Peyer's patch (tissue), 4 donors: ENCODE measurements around the gene CD209. TPM values are rescaled to one million over a fixed set of nuclear protein-coding genes. Genes with fewer than 3 reads are reported as not detected.
A peak's percentile ranks its signal among the peaks of the same experiment; 100 is the strongest.

Source experiments
- DNase-seq, 3 donors: peaks; one replicate each; pipeline ENCODE4 v3.0.0-alpha.2; 2017 to 2019
- H3K27ac ChIP-seq, 4 donors: fragments of 200-600 bp; sonication (generic); one replicate each; pipeline ENCODE4 v1.5.1; 2016 to 2019
- H3K27me3 ChIP-seq, 2 donors: fragments of 200-600 bp; sonication (generic); one replicate each; pipeline ENCODE4 v1.5.1; 2019
- H3K36me3 ChIP-seq, 3 donors: fragments of 200-600 bp; sonication (generic); one replicate each; pipeline ENCODE4 v1.5.1; 2016 to 2019
- H3K4me1 ChIP-seq, 4 donors: fragments of 200-600 bp; sonication (generic); one replicate each; pipeline ENCODE4 v1.5.1; 2016 to 2019
- H3K4me3 ChIP-seq, 4 donors: fragments of 200-600 bp; sonication (generic); 1 replicate in 3 of 4; 2 replicates in 1 of 4; pipeline ENCODE4 v1.5.1; 2016 to 2019; ENCODE audit warnings: mild to moderate bottlenecking in 1 of 4
- H3K9me3 ChIP-seq, 4 donors: fragments of 200-600 bp; sonication (generic); one replicate each; pipeline ENCODE4 v1.5.1; 2016 to 2019; ENCODE audit warnings: mild to moderate bottlenecking in 1 of 4
- CTCF ChIP-seq, 6 experiments: fragments of 450-650 bp in 4 of 6; fragments of 200-600 bp in 2 of 6; sonication (generic) in 1 of 6; IDR thresholded peaks; one replicate each; pipeline ENCODE4 v1.5.1; 2017 to 2019; ENCODE audit warnings: antibody characterized with exemption in 6 of 6, mild to moderate bottlenecking in 3 of 6, moderate library complexity in 1 of 6
- POLR2A ChIP-seq, 2 donors: fragments of 450-650 bp; IDR thresholded peaks; one replicate each; pipeline ENCODE4 v1.5.1; 2017; ENCODE audit warnings: antibody characterized with exemption in 2 of 2, mild to moderate bottlenecking in 2 of 2, moderate library complexity in 2 of 2
- total RNA-seq, 4 donors: library from RNA; depleted of rRNA; stranded (reverse); fragments of >200 nt; gene quantifications; one replicate each; pipeline ENCODE4 v1.1.0, GENCODE V29; 2016

CD209 gene
- total RNA-seq, 4 donors from 2014 or later = 1.6 to 31.4 (median 5.2) TPM

GRCh38 chr19:7720351-7720750, 27.0 kb downstream of the CD209 start:
- peaks cover 0 to 3% (median 0%) of the 10 kb centered on the region in 4 donors for H3K9me3 ChIP-seq
- TF ChIP-seq CTCF (IDR thresholded peaks at IDR 0.05) (no peak), POLR2A (IDR thresholded peaks at IDR 0.05) (no peak)

GRCh38 chr19:7718668-7719067, 28.7 kb downstream of the CD209 start:
- Histone ChIP-seq H3K27me3 (no peaks in the 10 kb centered on the region), H3K27ac (peak overlapping the region in 1 of 4 donors; percentile 61), H3K9me3 (peaks cover 0 to 3% (median 0%) of the 10 kb centered on the region in 4 donors), H3K4me3 (no peak overlapping the region), H3K36me3 (no peaks in the 10 kb centered on the region), H3K4me1 (no peaks in the 10 kb centered on the region)
- TF ChIP-seq POLR2A (IDR thresholded peaks at IDR 0.05) = no peak
- no peak for TF ChIP-seq CTCF (IDR thresholded peaks at IDR 0.05)
- peak in 2 of 3 donors; percentile 75 to 78 for DNase-seq

More at GRCh38 chr19:7720351-7720750, 27.0 kb downstream of the CD209 start:
- H3K4me1 ChIP-seq = no peaks in the 10 kb centered on the region
- no peak overlapping the region for H3K27ac ChIP-seq
- no peak for DNase-seq
- no peaks in the 10 kb centered on the region for H3K36me3 ChIP-seq
- no peaks in the 10 kb centered on the region for H3K27me3 ChIP-seq
- H3K4me3 ChIP-seq = no peak overlapping the region

- Histone ChIP-seq H3K4me1 (no peaks in the 10 kb centered on the region), H3K36me3 (no peaks in the 10 kb centered on the region), H3K4me3 (no peak overlapping the region), H3K27me3 (no peaks in the 10 kb centered on the region), H3K27ac (no peak overlapping the region), H3K9me3 (peaks cover 0 to 3% (median 0%) of the 10 kb centered on the region in 4 donors)
- no peak for TF ChIP-seq POLR2A (IDR thresholded peaks at IDR 0.05)
- TF ChIP-seq CTCF (IDR thresholded peaks at IDR 0.05) = no peak
- no peak for DNase-seq
Observed at GRCh38 chr19:7716762-7717161, 30.6 kb downstream of the CD209 start.

GRCh38 chr19:7715671-7716070, 31.7 kb downstream of the CD209 start:
- H3K27ac ChIP-seq = no peak overlapping the region
- no peaks in the 10 kb centered on the region for H3K4me1 ChIP-seq
- H3K9me3 ChIP-seq = peaks cover 0 to 3% (median 0%) of the 10 kb centered on the region in 4 donors
- no peaks in the 10 kb centered on the region for H3K27me3 ChIP-seq
- no peak for TF ChIP-seq CTCF (IDR thresholded peaks at IDR 0.05)
- TF ChIP-seq POLR2A (IDR thresholded peaks at IDR 0.05) = no peak
- no peaks in the 10 kb centered on the region for H3K36me3 ChIP-seq
- H3K4me3 ChIP-seq = no peak overlapping the region
- no peak for DNase-seq

- DNase-seq = no peak
- Histone ChIP-seq H3K4me1 (peaks cover 0 to 20% (median 3%) of the 10 kb centered on the region in 4 donors), H3K27ac (no peak overlapping the region), H3K27me3 (no peaks in the 10 kb centered on the region), H3K4me3 (no peak overlapping the region), H3K36me3 (no peaks in the 10 kb centered on the region), H3K9me3 (no peaks in the 10 kb centered on the region)
- no peak for TF ChIP-seq POLR2A (IDR thresholded peaks at IDR 0.05)
- TF ChIP-seq CTCF (IDR thresholded peaks at IDR 0.05) = no peak
Observed at GRCh38 chr19:7710616-7711015, 36.7 kb downstream of the CD209 start.
